Activated CD8-positive, alpha-beta memory T cell treated with anti-CD3 and anti-CD28 coated beads, Interleukin-2, amount 50 U/mL, for 24 hours (primary cell): ENCODE results near the gene IMMP2L.

ENCODE experiments used
- DNase-seq: peaks from one replicate; pipeline ENCODE4 v3.0.0-alpha.2; 2020; ENCODE audit errors: extremely low read depth

IMMP2L gene

DNA sequence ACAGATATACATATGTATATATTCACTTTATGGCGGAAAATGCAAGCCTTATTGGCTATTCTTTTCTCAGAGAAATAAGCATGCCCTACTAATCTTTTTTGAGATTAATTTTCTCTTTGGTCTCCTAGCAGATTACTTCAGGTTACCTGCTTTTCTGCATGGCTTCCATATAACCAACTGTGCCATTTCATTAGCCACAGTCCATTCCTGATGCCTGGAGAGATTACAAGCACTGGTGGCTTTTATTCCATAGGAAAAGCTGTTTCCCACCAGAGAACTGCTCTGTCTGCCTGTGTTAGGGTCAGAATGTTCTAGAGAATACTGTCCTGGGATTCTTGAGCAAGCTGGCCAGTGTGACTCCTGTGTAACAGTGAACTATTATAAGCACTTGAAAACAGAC, 411.6 kb downstream of the IMMP2L start:
- DNase-seq, result no peak

- no peak for DNase-seq
These were observed 414.4 kb downstream of the IMMP2L start for GRCh38 chr7:111147708-111148533.

DNA sequence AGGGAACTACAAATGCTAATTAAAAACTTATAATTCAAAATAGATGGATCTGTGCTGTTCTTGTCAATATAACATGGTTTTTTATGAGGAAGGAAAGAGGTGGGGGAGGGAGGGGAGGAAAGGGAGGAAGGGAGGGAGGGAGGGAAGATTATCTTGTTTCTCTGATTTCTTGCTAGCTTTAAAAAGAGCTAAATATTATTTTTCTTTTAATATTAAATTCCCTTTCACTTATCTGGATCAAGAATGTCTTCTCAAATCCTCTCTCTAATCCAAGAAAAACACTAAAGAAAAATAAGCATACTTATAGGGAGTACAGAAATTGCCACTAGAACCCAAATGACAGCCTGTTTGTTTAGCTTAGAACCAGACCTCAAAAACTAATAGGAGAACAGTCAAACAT, 416.2 kb downstream of the IMMP2L start:
- DNase-seq, result no peak

- no peak for DNase-seq
These were observed 416.8 kb downstream of the IMMP2L start for GRCh38 chr7:111145472-111145871.

- DNase-seq, result no peak
These were observed 422.0 kb downstream of the IMMP2L start for GRCh38 chr7:111140091-111140865.

DNA sequence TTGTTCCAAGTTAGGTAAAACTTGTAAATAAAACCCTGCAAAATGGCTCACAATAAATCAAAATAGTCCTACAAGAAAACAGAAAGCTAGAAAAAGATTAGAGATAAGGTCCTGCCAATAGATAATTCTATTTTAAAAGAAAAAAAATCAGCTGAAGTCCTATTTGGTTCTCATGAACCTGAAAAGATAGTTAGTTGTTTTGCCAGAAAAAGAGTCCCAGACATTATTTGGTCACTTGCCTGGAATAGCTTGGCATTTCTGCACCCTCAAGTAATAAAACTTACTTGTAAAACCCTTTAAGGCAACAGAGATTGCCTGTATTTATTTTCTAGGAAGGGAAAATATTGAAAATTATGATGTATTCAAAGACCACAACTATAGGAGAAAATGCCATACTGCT, 423.7 kb downstream of the IMMP2L start:
- DNase-seq, result no peak

DNA sequence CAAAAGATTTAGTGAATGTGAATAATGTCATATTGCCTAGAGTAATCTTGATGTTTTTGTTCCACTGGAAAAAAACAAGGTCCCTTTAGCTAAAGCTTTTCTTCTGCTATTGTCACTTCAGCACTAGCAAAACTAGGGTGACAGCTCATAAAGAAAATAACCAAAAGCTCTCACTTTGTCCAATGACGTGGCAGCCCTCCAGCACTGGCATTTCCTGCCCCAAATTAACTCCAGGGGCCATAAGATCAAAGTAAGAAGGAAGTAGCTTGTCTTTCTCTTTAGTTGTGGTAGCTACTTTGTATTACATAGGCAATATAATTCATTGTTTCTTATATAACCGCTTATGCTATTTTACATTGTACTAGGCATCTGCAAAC, 424.1 kb downstream of the IMMP2L start:
- peak; percentile 17 for DNase-seq

DNA sequence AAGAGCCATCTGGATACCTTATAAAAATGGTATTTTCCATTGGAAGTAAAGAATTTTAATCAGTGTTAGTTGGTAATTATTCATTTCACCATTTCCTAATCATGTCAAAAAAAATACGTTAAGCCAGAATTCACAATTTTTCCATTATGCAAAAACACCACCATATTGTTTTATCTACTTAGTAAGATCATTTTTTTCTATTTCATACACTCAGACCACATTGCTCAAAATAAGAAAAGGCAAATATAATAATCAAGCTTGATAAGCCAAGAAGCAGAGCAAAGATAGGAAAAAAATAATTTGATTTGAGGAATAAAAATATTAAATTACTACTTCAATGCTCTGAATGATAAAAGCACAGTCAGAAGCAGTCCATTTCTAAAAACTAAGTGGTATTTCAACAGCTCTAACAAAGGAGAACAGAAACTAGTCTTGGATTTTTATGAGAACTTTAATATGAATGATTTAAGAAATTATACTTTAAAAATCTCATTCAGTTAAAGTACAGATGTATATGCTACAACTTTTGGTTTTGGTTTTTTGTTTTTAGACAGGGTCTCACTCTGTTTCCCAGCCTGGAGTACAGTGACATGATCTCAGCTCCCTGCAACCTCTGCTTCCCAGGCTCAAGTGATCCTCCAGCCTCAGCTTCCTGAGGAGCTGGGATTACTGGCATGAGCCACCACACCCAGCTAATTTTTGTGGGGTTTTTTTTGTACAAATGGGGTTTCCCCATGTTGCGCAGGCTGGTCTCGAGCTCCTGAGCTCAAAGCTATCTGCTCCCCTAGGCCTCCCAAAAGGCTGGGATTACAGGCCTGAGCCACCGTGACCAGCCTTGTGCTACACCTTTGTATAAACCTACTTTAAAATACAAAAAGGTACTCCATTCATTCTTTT, 424.7 kb downstream of the IMMP2L start:
- DNase-seq, result peak; percentile 0

GRCh38 chr7:111132833-111133232, 429.5 kb downstream of the IMMP2L start:
- DNase-seq, result no peak

- DNase-seq, result no peak
These were observed 432.9 kb downstream of the IMMP2L start for GRCh38 chr7:111129435-111129834.

DNA sequence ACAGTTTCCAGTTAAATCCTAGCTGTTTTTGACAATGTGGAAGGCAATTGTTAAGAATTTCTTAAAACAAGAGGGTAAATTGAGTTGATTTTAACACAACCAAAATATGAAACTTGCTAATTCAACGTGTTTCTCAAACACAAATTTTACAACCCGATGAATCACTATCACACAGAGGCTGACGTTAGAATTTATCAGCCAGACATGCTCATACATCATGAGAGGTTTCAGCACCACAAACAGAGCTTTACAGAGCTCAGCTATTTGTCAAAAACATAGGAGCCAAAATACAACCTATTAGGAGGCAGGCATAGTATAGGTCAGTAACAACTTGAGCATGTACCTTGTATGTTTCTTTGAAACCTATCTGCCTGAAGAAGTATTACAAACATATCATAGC, 435.3 kb downstream of the IMMP2L start:
- no peak for DNase-seq

DNA sequence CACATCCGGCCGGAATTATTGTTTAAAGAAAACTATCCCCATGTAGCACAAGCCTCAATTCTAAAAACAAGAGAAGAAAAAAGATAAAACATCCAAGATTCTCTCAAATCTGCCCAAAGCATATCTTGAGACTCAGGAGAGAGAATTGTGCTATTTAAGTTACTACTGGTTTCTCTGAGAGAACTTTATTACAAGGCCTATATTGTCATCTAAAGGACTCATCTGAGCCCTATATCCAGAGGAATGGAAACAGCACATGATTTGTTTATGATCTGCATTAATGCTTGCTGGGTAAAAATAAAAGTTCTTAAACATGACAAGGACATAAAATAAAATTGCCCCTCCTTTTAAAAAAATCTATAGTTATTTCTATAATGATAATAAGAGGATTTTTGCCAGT, 446.3 kb downstream of the IMMP2L start:
- no peak for DNase-seq

GRCh38 chr7:111113263-111114017, 448.9 kb downstream of the IMMP2L start:
- DNase-seq, result no peak

- DNase-seq, result no peak
These were observed 449.9 kb downstream of the IMMP2L start for GRCh38 chr7:111112439-111112838.

- DNase-seq, result no peak
These were observed 453.8 kb downstream of the IMMP2L start for GRCh38 chr7:111108496-111108895.

DNA sequence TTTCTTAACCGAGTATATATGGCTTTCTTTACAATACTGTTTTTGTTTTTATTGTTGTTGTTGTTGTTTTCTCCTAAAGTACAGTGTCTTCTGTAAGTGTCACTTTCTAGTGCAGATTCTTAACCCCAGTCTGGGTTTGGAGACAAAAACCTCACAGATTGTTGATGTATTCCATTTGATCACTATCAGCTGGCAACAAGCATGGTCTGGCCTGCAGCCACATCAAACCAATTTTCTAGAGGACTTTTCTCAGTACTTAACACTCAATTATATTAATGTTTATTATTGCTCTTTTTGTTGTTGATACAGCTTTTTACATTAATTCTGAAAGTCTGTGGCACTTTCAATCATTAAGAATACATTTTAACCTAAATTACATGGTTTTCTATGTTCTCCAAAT, 454.3 kb downstream of the IMMP2L start:
- no peak for DNase-seq

DNA sequence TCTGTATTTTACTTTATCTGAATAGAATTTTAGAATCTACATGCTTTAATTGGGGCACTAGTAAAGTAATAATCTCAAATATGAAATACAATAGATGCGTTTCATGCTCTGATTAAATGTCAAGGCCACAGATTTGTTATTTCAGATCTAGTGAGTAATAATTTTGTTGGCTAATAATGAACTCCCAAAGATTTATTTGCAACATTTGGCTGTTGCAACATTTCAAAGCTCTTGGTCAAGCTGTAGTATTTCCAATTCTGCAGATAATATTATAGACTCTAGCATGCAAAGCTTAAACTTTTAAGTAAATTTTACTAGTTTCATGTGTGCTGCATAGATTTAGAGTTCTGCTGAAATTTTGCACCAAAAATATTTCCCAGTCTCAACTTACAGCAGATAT, 454.7 kb downstream of the IMMP2L start:
- DNase-seq, result no peak

- DNase-seq, result no peak
These were observed 457.0 kb downstream of the IMMP2L start for GRCh38 chr7:111105269-111105668.

GRCh38 chr7:111104710-111105109, 457.6 kb downstream of the IMMP2L start:
- DNase-seq, result no peak

- no peak for DNase-seq
These were observed 458.5 kb downstream of the IMMP2L start for GRCh38 chr7:111103678-111104274.

DNA sequence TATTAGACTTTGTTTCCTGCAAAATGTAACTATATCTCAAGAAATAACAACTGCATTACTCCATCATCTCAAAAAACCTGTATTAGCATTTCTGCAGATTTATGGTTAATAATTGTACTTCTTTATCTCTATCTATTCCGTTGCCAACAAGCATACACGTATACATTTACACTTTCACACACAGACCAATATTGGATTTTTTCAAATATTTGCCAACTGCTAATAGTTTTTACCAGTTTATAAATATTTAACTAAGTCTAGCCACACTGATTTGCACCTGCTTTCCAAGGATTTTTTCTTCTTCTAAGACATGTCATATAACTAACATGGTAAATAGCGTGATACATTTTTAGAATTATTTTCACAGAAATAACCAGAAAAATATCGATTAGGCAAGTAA, 459.2 kb downstream of the IMMP2L start:
- DNase-seq, result no peak
